NCI-H1436 (cell line): ENCODE results near the gene KRT82.
"Not testable (repeated sequence)": the region's sequence is repeated elsewhere in the genome, so short reads cannot be mapped to it uniquely, and the experiment has no call there.

ENCODE experiments used
- DNase-seq: peaks from one replicate; lab custom pipeline; 2025; lab: John Stamatoyannopoulos, UW

KRT82 gene

DNA sequence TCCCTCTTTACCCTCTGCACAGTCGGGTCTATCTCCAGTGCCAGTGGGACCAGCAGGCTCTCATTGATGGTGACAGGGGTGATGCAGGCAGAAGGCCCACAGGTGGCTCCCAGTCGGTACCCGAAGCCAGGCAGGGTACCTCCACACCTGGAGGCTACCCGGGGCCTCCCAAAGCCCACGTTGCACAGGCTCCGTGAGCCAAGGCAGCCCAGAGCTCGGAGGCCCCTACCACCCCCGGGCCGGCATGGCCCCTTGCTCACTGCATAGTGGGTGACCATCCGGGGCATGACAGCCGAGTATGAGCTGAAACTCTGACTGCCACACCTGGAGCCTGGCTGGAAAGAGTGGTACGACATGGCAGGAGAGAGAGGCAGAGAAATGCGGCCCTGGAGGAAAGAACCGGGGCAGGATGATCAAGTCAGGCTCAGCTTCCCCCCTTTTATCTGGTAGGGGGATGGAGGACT is at the start of gene KRT82:
Gene KRT82 (minus strand): TSS at position 414 of the 464 bp plus-strand sequence. CDS start 58 bp downstream, at position 356.
- no peak for DNase-seq

DNA sequence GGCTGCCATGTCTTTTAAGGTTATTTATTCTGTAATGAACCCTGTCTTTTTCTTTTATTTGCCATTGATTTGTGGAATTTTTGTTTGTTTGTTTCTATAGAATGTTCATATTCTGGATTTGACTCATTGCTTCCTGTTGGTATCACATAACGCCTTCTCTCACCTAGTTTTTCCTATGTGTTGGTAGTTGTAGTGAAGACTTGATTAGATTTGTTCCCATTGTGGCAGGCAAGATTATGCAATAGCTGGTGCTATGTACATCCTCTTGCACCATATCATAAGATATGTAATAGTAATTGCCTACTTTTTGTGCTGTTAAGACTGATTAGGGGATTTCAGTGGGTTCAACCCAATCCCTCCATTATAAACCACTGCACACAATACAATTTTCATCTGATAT is 49.7 kb upstream of the KRT82 start:
- no peak for DNase-seq

DNA sequence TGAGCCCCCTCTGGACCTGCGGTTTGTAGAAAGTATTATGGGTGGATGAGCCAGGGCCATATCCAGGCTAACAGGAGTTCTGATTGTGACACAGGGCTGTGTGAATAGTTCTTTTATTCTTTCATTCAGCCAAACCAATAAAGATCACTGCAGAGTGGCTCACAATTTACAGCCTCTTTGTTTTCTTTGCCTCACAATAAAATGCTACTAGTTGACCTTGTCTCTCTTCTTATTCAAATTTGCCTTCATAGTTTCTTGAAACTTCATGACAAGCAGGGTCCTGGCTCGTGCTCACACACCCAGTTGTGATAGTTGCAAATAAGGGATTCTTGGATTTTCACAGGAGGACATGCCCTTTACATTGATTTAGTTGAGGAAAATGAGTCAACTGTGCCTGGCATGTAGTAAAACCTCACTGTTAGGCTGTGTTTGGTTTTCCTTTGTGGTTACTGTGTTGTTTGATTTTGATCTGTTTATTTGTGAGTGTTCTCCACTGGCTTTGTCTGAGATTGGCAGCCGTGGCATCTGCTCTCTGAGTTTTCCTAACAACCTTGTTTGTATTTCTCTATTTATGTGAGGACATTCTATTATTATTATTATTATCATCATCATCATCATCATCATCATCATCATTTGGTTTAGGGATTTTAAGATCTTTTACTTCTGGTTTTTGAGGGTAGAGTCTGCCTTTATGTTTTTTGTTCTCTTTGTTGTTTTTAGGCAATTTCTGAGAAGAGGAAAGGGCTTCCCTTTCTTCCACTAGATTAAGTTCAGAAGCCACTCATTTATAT is 48.5 kb upstream of the KRT82 start:
- no peak for DNase-seq

DNA sequence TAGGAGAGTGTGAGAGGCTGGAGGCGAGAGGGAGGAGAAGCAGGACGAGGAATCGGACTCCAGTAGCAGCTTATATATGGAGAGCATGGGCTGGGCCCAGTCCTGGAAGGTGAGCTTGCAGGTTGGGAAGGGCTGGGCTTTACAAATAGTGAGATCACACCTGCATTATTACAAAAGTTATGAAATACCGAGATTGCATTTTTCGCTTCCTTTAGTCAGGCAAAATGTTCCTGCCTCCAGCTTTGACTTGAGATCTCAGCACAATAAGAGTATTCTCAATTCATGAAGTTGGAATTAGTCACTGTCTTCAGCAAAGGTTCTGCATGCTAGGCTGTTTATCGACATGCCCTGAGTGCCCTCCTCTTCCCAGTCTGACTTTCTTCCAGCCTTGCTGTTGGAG is 46.0 kb upstream of the KRT82 start, which contains the start of gene KRT6B:
Gene KRT6B (minus strand): TSS at position 46 of the 400 bp plus-strand sequence. CDS start 68 bp downstream, outside the sequence.
- no peak for DNase-seq

DNA sequence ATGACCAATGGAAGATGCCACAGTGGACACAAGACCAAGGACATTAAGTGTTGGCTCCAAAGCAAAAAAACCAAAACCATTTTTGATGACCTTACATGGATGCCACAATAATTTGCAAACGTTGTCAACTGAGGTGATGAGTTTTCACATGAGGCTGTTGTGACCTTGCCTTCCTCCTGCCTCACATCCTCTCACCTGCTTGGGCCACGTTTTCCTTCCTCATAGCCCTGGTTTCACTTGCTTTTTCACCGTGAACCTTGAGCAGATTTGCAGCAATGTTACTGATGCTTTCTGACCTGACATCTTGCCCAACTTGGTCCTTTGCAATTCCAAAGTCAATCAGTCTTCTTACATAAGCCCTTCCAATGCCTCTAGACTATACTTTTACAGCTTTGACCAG is 42.1 kb upstream of the KRT82 start:
- DNase-seq: no peak

DNA sequence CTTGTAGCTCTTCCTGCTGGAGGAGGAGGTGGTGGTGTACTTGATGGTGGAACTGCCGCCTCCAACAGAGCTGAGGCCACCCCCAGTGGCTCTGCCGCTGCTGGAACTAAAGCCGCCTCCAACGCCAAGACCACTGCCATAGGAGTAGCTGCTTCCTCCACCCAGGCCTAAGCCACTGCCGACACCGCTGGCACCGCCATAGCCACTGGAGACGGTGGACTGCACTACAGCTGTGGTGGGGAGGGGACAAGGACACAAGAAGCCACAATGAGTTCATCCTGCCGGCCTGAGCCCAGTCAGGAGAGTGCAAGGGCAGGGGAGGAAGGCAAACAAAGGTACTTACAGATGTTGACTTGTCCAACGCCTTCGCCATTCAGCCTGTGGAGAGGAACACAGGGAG is 41.1 kb upstream of the KRT82 start:
- not testable (repeated sequence) for DNase-seq

DNA sequence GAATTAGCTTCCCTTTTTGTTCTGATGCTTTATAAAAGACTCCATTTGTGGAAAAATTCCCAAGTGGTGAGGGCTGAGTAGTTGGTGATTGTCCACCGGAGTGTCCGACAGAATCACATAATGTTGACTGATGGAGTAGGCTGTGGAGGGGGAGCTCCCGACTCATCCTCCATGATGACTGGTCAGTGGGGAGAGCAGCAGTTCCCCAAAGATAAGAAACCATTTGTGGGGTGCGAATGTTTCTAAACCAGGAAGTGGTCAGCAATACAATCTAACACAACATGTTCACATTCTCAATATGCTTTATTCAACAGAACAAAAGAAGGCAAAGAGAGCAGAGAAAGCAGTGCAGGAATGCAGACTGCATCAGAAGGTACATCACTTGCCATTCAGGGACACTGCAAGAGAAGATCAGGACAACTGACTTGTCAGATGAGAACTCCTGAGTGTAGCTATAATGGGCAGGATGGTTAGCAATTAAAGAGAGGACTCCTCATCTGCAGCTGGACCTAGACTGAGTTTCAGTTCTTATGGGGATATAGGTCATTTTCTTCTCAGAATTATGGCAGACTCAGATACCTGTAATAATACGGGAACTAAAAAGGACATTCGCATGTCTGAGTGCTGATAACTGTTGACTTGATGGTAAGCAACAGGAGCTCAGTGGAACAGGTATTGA is 40.4 kb upstream of the KRT82 start:
- DNase-seq: no peak

DNA sequence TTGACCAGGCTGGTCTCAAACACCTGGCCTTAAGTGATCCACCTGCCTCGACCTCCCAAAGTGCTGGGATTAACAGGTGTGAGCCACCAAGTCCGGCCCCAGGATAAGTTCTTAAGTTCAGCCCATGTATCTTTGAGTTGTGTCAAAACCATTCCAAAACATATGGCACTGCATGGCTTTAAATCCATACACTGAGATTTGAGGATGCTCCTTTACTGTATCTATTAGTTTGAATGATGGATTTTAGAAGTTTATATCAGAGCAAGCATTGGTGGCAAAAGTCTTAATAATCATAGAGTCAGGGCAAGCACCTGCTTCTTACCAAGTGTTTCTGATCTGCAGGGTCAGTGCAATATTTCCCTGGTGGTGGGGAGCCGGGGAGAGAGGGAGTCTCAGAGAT is 39.7 kb upstream of the KRT82 start:
- DNase-seq: no peak

DNA sequence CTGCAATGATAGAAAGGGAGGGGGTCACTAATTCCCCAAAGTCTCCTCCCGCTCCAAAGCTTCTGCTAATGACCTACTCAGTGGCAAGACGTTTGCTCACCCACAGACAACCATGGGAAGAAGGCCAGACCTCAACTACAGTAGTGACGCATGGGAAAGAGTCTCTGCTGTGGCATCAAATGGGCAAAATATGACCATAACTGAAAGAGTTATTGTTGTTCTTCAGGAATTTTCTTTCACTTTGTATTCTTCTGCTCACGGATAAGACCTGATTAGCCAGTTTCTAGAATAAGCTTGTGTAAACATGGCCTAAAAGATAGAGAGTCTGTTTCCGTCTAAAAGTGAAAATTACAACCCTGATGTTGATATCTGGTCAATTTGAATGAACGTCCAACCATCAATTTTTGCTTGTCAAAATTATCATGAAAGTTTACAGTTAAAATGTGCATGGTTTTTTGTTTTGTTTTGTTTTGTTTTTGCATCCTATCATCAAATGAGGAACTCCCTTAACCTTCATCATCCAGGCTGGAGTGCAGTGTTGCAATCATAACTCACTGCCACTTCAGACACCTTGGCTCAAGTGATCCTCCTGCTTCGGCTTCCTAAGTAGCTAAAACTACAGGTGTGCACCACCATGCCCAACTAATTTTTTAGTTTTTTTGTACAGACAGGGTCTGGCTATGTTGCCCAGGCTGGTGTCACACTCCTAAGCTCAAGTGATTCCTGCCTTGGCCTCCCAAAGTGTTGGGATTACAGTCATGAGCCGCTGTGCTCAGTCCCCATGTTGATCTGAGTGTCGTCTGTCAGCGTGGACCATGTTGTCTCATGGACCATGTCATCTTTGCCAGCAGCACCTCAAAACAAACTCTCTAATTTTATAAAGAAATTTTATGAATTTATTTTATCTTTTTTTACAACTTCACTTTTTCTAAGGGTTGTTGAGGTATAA is 38.8 kb upstream of the KRT82 start:
- no peak for DNase-seq

DNA sequence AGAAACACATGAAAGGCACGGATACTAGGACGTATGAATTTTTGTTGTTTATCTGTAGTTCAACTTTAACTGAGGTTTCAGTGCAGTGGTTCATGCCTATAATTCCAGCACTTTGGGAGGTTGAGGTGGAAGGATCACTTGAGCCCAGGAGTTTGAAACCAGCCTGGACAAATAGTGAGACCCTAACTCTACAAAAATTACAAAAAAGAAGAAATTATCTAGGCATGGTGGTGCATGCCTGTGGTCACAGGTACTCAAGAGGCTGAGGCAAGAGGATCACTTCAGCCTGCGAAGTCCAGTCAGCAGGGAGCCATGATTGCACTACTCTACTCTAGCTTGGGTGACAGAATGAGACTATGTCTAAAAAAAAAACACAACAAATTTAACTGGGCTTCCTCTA is 37.8 kb upstream of the KRT82 start:
- no peak for DNase-seq

DNA sequence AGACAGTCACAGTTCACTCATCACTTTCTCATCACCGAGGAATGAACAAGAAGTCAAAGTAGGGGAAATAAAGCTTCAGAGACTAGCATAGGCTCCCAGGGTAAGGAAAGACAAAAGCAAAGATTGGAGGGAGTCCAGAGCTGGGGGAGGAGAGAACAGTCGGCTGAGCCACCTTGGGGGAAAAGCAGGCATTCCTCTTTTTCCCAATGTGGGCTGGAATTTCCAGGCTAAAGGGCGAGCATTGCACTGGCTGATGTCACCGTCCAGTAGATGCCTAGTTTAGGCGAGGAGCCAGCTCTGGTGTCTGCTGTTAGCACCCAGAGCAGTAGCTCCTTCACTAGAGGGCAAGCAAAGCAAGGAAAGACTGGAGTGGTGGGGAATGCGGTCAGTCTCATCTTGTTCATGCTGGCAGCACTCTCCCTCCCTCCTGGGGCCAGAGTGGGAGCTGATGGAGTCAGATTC is 36.5 kb upstream of the KRT82 start:
- no peak for DNase-seq

DNA sequence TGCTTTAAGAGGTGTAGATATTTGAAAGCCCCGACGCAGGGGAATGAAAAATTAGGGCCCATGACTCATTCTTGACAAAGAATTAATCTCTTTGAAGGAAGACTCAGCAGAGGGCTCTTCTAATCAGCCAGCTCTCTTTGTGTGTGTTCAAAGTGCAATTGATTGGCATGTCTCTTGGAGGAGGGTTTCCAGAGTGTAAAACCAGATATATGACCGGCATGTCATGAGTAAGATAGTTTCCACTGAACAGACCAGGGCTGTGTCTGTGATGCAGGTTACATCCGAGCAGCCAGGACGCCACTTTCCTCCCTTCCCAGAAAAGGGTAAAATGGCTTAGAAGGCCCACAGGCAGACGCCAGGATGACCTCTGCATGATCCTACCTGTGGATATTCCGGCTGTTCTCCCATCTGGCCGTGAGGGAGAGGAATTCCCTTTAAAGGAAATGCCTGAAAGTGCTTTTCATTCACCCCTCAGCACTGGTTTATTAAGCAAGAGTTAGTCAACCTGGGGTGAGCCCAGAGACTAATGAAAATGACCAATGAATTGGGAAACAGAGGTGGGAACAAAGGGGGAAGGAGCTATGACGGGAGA is 35.3 kb upstream of the KRT82 start:
- no peak for DNase-seq

DNA sequence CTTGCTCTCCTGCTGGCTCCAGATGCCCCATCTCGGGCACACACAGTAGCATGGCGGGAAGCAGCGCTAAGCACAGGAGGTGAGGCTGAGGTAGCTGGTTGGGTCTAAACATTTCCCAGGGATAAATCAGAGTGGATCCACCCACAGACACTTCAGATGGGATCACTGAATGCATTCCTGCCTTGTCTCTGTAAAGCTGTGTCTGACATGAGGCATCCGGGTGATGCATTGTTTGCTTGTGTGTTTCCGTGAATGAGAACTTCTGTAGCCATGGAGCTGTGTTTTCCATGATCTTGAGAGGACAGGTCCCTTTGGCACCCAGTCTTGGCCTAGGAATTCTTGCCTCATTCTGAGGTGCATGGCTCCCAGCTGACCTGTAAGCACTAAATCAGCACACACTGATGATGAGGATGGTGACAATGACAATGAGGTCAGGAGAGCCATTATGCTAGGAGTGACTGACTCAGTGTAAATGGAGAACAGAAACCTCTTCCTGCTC is 34.7 kb upstream of the KRT82 start:
- DNase-seq: no peak

DNA sequence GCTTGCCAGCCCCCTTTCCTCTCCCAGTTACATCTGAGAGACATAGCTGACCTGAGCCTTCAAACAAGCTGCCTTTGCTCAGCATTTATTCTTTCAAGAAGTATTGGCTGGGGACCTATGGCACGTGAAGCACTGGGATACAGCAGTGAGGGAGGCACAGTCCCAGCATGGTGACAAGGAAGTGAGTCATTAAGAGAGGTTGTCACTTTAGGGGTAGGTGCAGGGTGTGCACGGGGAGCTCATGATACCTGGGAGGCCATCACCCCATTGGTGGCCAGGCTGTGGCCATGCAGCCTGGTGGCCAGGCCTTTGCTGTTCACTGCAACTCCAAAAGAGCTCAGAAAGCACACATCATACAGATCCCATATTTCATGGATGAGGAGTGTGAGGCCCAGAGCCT is 33.7 kb upstream of the KRT82 start:
- DNase-seq: no peak

DNA sequence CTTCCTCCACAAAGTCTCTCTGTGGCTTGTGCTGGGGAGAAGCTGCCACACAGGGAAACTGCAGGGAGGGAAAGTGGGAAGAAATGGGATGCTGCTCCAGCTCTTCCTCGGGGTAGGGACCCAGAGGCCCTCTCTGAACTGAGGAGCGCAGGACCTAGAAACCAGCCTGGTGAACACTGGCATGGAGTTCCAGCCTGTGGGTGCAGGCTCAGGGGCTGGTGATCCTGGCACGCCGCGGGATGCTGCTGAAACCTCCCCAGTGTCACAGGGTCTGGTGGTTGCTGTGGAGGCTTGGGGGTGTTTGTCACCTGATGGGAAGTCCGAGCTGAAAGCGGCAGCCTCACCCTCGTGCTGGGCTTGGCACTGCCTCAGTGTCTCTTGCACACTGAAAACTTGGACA is 33.3 kb upstream of the KRT82 start:
- no peak for DNase-seq

DNA sequence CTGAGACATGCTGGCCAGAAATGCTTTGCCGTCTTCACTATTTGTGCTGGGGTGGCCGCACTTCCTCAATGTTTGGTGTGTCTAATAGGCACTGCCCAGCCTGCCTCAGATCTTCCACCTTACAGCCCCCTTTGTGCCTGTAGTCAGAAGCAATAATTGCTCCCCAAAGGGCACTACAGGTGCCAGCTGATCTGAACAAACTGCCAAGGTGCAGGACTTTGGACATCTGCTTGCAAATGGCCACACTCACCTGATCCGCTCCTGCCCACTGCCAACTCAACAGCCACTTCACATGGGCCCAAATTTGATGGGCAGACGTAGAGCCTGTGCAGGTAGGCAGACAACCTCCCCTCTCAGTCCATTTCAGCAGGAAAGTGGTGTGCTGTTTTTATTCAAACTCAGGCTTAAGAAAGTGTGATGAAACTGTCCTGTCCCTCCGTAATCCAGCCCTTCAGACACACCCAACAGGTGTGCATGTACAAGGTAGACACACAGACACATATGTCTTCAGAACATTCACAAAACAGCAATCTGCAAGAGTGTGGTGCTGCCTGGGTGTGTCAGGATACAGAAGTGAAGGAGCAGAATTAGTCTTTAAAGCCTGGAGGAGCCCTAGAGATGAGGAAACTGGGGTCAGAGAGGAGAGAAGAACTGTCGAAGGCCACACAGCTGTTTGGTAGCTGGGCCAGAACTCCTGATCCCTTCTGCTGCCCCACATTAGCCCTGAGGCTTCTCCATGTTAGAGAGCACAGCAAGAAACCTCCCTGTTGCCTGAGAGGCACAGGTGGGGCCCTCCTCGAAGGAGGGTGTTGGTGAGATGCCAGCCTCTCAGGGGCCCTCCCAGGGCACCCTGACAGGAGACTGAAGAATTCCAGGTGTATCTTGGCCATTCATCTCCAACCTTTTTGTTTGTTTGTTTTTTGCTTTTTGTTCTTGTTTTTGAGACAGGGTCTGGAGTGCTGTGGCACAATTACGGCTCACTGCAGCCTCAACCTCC is 32.5 kb upstream of the KRT82 start:
- DNase-seq: no peak

DNA sequence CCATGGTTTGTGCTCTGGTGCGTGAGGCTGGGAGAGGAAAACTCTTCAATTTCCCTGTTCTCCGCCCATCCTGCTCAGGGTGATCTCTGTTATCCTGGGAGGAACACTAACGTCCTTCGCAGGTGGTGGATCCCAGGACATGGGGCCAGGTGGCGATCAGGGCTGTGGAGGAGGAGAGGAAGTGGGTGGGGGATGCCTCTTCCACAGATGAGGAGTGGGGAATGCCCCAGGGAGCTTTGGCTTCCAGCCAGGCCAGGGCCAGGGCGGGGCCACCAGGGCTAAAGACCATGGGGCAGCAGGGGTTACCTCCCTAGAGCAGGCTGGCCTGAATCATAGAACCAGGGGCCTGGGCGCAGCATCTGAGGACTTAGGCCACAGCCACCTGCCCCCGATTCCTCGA is 31.4 kb upstream of the KRT82 start:
- DNase-seq: no peak

DNA sequence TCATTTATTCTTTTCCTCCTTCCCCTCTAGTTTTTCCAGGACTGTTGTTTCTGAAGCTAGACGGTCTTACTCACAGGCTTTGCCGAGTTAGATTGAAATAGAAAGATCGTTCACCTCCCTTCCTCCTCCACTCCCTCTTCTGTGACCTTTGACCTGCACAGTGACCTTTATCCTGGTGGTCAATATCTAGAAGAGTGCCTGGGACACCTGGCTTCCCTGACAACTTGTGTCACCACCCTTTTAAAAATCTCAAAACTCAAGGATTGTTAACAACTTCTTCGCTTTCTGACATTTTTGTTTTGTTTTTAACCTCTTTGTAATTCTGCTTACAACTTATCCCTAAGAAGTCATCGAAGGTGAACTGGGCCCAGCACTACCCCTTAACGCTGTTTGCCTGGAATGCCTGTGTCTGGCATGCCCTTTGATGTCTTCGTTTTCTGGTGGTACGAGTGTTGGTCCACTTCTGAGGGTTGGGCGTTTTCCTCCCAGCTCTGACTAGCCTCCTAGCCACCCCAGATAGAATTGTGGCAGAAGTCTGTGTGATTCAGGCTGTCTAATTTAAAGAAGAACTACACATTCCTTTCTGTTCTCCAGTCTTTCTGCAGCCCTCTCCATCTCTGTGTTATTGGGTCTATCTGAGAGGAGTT is 30.8 kb upstream of the KRT82 start:
- DNase-seq: no peak

DNA sequence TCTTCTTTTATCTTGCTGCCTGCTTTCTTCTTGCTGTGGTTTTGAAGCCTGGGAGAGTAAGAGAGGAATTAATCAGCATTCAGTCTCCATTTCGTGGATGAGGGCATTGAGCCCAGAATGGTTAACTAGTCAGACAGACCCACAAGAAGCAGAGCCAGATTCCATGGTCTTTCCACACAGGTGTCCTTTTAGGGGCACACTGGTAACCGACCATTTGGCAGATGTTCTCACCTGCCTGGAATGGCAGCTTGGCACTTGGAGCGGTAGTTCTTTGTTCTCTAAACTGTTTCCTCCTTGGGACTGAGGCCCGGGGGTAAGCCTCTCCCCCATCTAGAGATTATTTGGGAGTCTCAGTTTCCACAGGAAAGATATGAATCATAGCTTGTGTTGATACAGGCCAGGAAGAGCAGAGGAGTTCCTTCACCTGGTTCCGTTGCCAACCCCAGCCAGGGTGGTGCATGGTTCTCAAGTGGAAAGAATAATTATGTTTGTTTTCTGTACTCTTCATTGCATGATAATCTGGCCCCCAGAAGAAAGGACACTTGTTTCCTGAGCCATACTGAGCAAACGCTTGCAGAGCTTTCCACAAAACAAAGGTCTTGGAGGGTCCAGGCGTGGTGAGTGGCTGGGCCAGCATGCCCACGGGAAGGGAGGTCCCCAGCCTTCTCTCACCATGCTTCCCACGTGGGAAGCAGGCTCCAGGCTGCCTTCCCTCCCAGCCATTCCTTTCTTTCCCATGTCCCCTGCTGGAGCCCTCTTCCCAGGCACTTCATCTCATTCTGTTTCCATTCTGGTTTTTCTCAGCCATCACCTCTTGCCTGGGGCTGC is 30.1 kb upstream of the KRT82 start:
- no peak for DNase-seq
